ENCODE data around the gene TRPM2. TPM values are rescaled to one million over a fixed set of nuclear protein-coding genes. Genes with fewer than 3 reads are reported as not detected.
"Not testable (repeated sequence)": the region's sequence is repeated elsewhere in the genome, so short reads cannot be mapped to it uniquely, and the experiment has no call there.

The TRPM2 gene
- total RNA-seq, 3 donors from 2014 or later (not counting 1 experiment from before 2014, with no cell fraction given): 21.7 to 70.5 (median 25.2) TPM

GRCh38 chr21:44392185-44392584 is 38.8 kb downstream of the TRPM2 start:
- WGBS (ENCODE audit: insufficient coverage): 95% methylated on average over 5 of the region's 6 CpGs
- Histone ChIP-seq H3K4me1 (ENCODE audit: control insufficient read depth, insufficient read depth, low read length) (no peaks in the 10 kb centered on the region), H3K4me3 (ENCODE audit: low read length) (no peak overlapping the region), H3K36me3 (ENCODE audit: control insufficient read depth, insufficient read depth, low read length) (no peaks in the 10 kb centered on the region), H3K9me3 (ENCODE audit: control insufficient read depth, insufficient read depth, low read length) (no peaks in the 10 kb centered on the region), H3K27me3 (ENCODE audit: control insufficient read depth, insufficient read depth, low read length) (no peaks in the 10 kb centered on the region), H3K27ac (ENCODE audit: low read length) (no peak overlapping the region)
- Mint-ChIP-seq H3K9me3 (no peaks in the 10 kb centered on the region), H3K36me3 (peaks cover 12% of the 10 kb centered on the region), H3K4me1 (peaks cover 4 to 8% of the 10 kb centered on the region in 2 donors), H3K27me3 (ENCODE audit: low read depth in 2 of 2) (no peaks in the 10 kb centered on the region), H3K27ac (no peak overlapping the region), H3K4me3 (no peak overlapping the region)
- TF ChIP-seq CTCF (IDR thresholded peaks at IDR 0.05): no peak
- DNase-seq: no peak
- intact Hi-C loops (cut with micrococcal nuclease): no loop called here
- no peak for ATAC-seq

- no peak for DNase-seq
- Histone ChIP-seq H3K4me1 (ENCODE audit: control insufficient read depth, insufficient read depth, low read length) (no peaks in the 10 kb centered on the region), H3K4me3 (ENCODE audit: low read length) (no peak overlapping the region), H3K9me3 (ENCODE audit: control insufficient read depth, insufficient read depth, low read length) (no peaks in the 10 kb centered on the region), H3K36me3 (ENCODE audit: control insufficient read depth, insufficient read depth, low read length) (no peaks in the 10 kb centered on the region), H3K27me3 (ENCODE audit: control insufficient read depth, insufficient read depth, low read length) (no peaks in the 10 kb centered on the region), H3K27ac (ENCODE audit: low read length) (no peak overlapping the region)
- H3K9me3 Mint-ChIP-seq: no peaks in the 10 kb centered on the region
- peaks cover 4% of the 10 kb centered on the region in 2 donors for H3K4me1 Mint-ChIP-seq
- 94% methylated on average over 2 of the region's 2 CpGs for WGBS (ENCODE audit: insufficient coverage)
- H3K27me3 Mint-ChIP-seq (ENCODE audit: low read depth in 2 of 2): no peaks in the 10 kb centered on the region
- intact Hi-C loops (cut with micrococcal nuclease): no loop called here
- H3K36me3 Mint-ChIP-seq: peaks cover 12% of the 10 kb centered on the region
- no peak overlapping the region for H3K27ac Mint-ChIP-seq
- no peak for ATAC-seq
- no peak for TF ChIP-seq CTCF (IDR thresholded peaks at IDR 0.05)
- no peak overlapping the region for H3K4me3 Mint-ChIP-seq
These were observed 39.5 kb downstream of the TRPM2 start for GRCh38 chr21:44392916-44393315.

- H3K9me3 Mint-ChIP-seq: no peaks in the 10 kb centered on the region
- H3K27me3 Mint-ChIP-seq (ENCODE audit: low read depth in 2 of 2): no peaks in the 10 kb centered on the region
- intact Hi-C loops (cut with micrococcal nuclease): no loop called here
- DNase-seq: no peak
- Histone ChIP-seq H3K27ac (ENCODE audit: low read length) (no peak overlapping the region), H3K4me3 (ENCODE audit: low read length) (no peak overlapping the region), H3K4me1 (ENCODE audit: control insufficient read depth, insufficient read depth, low read length) (no peaks in the 10 kb centered on the region), H3K27me3 (ENCODE audit: control insufficient read depth, insufficient read depth, low read length) (no peaks in the 10 kb centered on the region), H3K9me3 (ENCODE audit: control insufficient read depth, insufficient read depth, low read length) (no peaks in the 10 kb centered on the region), H3K36me3 (ENCODE audit: control insufficient read depth, insufficient read depth, low read length) (peaks cover 10% of the 10 kb centered on the region)
- H3K4me3 Mint-ChIP-seq: no peak overlapping the region
- WGBS (ENCODE audit: insufficient coverage): 82% methylated on average over 5 of the region's 5 CpGs
- TF ChIP-seq CTCF (IDR thresholded peaks at IDR 0.05): no peak
- peaks cover 12% of the 10 kb centered on the region for H3K36me3 Mint-ChIP-seq
- ATAC-seq: no peak
- H3K4me1 Mint-ChIP-seq: peaks cover 0 to 4% of the 10 kb centered on the region in 2 donors
- peak overlapping the region in 1 of 2 donors; percentile 45 for H3K27ac Mint-ChIP-seq
These were observed 41.3 kb downstream of the TRPM2 start for GRCh38 chr21:44394733-44395132.

- peak overlapping the region in 1 of 2 donors; percentile 45 for H3K27ac Mint-ChIP-seq
These were observed 41.8 kb downstream of the TRPM2 start for GRCh38 chr21:44395260-44395659.

GRCh38 chr21:44396803-44397202 is 43.4 kb downstream of the TRPM2 start:
- ATAC-seq; H3K9me3 ChIP-seq (ENCODE audit: control insufficient read depth, insufficient read depth, low read length); intact Hi-C loops (cut with micrococcal nuclease); H3K27ac Mint-ChIP-seq; H3K9me3 Mint-ChIP-seq; H3K4me3 ChIP-seq (ENCODE audit: low read length); H3K27me3 ChIP-seq (ENCODE audit: control insufficient read depth, insufficient read depth, low read length); H3K4me3 Mint-ChIP-seq; H3K27ac ChIP-seq (ENCODE audit: low read length); DNase-seq; H3K4me1 Mint-ChIP-seq; H3K27me3 Mint-ChIP-seq (ENCODE audit: low read depth in 2 of 2); H3K4me1 ChIP-seq (ENCODE audit: control insufficient read depth, insufficient read depth, low read length): not testable (repeated sequence)
- peaks cover 12% of the 10 kb centered on the region for H3K36me3 Mint-ChIP-seq
- H3K36me3 ChIP-seq (ENCODE audit: control insufficient read depth, insufficient read depth, low read length): peaks cover 12% of the 10 kb centered on the region
- 96% methylated on average over 6 of the region's 6 CpGs for WGBS (ENCODE audit: insufficient coverage)

More at GRCh38 chr21:44395260-44395659, 41.8 kb downstream of the TRPM2 start:
- no peaks in the 10 kb centered on the region for H3K9me3 Mint-ChIP-seq
- intact Hi-C loops (cut with micrococcal nuclease): no loop called here
- Histone ChIP-seq H3K27me3 (ENCODE audit: control insufficient read depth, insufficient read depth, low read length) (no peaks in the 10 kb centered on the region), H3K27ac (ENCODE audit: low read length) (no peak overlapping the region), H3K36me3 (ENCODE audit: control insufficient read depth, insufficient read depth, low read length) (peaks cover 12% of the 10 kb centered on the region), H3K4me3 (ENCODE audit: low read length) (no peak overlapping the region), H3K9me3 (ENCODE audit: control insufficient read depth, insufficient read depth, low read length) (no peaks in the 10 kb centered on the region), H3K4me1 (ENCODE audit: control insufficient read depth, insufficient read depth, low read length) (no peaks in the 10 kb centered on the region)
- 86% methylated on average over 11 of the region's 11 CpGs for WGBS (ENCODE audit: insufficient coverage)
- H3K36me3 Mint-ChIP-seq: peaks cover 12% of the 10 kb centered on the region
- ATAC-seq: no peak
- peaks cover 0 to 4% of the 10 kb centered on the region in 2 donors for H3K4me1 Mint-ChIP-seq
- no peaks in the 10 kb centered on the region for H3K27me3 Mint-ChIP-seq (ENCODE audit: low read depth in 2 of 2)
- H3K4me3 Mint-ChIP-seq: no peak overlapping the region
- TF ChIP-seq CTCF (IDR thresholded peaks at IDR 0.05): no peak
- DNase-seq: no peak
